Fibroblast of skin of left biceps (primary cell): ENCODE data around the gene MED1.

Experiments
- DNase-seq, 2 experiments: peaks; one replicate each; pipeline ENCODE4 v3.0.0-alpha.2; 2013; ENCODE audit warnings: low read depth in 2 of 2

Gene MED1

GRCh38 chr17:39364236-39365025 is 86.6 kb downstream of the MED1 start:
- no peak for DNase-seq

- DNase-seq: no peak
These were observed 90.0 kb downstream of the MED1 start for GRCh38 chr17:39361064-39361463.

GRCh38 chr17:39360537-39360936 is 90.5 kb downstream of the MED1 start:
- DNase-seq: no peak

- DNase-seq: no peak
These were observed 91.1 kb downstream of the MED1 start for GRCh38 chr17:39359994-39360393.

- DNase-seq: no peak
These were observed 93.1 kb downstream of the MED1 start for GRCh38 chr17:39357986-39358385.

GRCh38 chr17:39357488-39357887 is 93.6 kb downstream of the MED1 start:
- DNase-seq: no peak
